AG08395 (cell line): Measurements from ENCODE around the gene LCN12.

Source experiments
- DNase-seq: peaks from one replicate; pipeline ENCODE4 v3.0.0; 2012; ENCODE audit warnings: mixed read lengths, low spot score

The LCN12 gene

GRCh38 chr9:136974817-136975535 is 22.9 kb downstream of the LCN12 start:
- DNase-seq = no peak

- peak; percentile 62 for DNase-seq
These were observed 23.6 kb downstream of the LCN12 start for GRCh38 chr9:136975644-136976043.

DNA sequence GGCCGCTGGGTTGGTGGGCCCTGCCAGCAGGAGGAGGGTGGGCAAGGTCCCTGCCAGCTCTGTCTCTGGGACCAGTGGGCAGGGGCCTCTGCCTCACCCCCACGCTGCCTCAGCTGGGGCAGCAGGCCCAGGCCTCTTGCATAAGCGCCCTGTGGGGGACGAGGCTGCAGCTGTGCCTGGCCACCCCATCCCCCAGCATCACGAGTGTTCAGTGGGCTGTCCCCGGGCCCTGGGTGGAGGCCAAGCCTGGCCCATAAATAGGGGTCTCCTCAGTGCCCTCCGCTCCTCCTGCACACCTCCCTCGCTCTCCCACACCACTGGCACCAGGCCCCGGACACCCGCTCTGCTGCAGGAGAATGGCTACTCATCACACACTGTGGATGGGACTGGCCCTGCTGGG is 25.1 kb downstream of the LCN12 start, which contains the start of gene PTGDS:
Gene PTGDS (plus strand): TSS at position 282 of the 400 bp plus-strand sequence. CDS start 75 bp downstream, at position 357.
- DNase-seq = no peak

DNA sequence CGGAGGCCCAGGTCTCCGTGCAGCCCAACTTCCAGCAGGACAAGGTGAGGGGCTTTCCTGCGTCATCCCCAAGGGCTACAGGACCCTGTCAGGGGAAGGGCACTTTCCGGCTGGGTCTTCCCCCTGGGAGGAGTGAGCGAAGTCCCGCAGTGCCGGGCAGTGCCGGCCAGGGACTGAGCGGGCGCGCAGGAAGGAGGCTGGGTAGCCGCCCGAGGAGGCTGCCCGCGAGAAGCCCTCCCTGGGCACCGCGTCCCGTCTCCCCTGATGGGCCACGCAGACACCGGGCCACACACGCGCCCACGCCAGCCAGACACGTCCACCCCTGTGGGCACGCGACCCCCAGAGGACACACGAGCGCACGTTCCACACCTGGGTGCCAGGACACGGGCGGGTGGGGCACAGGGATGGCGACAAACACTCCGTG is 25.6 kb downstream of the LCN12 start:
- no peak for DNase-seq

GRCh38 chr9:136978073-136978864 is 26.2 kb downstream of the LCN12 start:
- peak; percentile 97 for DNase-seq

- DNase-seq = no peak
These were observed 26.9 kb downstream of the LCN12 start for GRCh38 chr9:136978865-136979544.

GRCh38 chr9:136979769-136980587 is 27.9 kb downstream of the LCN12 start:
- DNase-seq = no peak

- DNase-seq = no peak
These were observed 28.8 kb downstream of the LCN12 start for GRCh38 chr9:136980669-136981478.

GRCh38 chr9:136981588-136982231 is 29.6 kb downstream of the LCN12 start:
- DNase-seq = peak; percentile 35

GRCh38 chr9:136982232-136983051 is 30.4 kb downstream of the LCN12 start, which contains the start of gene LCNL1:
LCNL1 (plus strand) TSS chr9:136982993; CDS start chr9:136983587, 594 bp downstream.
- DNase-seq = no peak

- DNase-seq = no peak
These were observed 31.1 kb downstream of the LCN12 start for GRCh38 chr9:136983167-136983566.

DNA sequence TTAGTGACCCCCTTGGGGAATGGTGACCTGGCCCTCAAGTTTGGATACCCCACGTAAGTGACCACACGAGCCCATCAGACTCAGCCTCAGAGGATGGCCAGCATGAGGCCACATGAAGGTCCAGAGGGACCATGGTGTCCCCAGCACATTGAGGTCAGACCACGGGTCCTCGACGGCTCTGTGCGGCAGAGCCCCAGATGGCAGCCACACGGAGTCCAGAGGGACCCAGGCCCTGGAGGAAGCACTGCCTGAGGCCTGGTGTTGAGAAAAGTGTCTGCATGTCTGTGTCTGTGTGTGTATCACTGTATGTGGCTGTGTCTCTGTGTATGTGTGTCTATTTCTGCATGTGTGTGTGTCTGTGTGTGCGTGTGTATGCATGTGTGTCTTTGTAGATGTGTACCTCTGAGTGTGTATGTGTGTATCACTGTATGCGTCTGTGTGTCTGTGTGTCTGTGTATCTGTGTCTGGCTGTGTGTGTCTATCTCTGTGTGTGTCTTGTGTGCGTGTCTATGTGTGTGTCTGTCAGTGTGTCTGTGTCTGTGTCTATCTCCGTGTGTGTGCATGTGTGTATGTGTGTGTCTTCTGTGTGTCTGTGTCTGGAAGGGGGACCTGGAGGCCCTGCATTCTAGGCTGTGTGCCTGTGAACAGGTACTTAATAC is 31.7 kb downstream of the LCN12 start:
- DNase-seq = no peak

DNA sequence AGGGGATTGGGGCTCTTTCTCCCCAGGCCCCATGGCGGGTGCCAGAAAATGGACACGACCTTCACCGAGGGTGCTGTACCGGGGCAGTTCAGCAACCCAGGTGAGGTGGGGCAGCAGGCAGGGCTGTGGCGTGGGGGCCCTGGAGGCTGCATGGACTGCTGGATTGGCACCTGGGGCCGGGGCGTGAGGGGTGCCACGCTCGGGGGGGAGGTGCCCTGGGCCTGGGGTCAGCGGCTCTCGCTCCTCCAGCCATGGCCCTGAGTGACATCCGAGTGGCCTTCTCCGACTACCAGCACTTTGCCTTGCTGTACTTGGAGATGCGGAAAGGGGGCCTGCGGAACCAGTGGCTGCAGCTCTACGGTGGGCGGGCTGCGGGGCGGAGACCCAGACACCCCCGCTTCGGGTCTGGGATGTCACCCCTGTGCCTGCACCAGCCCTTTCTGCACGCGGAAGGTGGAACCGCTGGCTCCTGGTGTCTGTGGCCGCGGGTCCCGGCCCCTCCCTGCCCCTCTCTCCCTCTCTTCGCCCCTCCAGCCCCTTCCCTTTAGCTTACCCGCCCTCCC is 32.5 kb downstream of the LCN12 start:
- DNase-seq = no peak

- no peak for DNase-seq
These were observed 33.0 kb downstream of the LCN12 start for GRCh38 chr9:136985027-136985602.

DNA sequence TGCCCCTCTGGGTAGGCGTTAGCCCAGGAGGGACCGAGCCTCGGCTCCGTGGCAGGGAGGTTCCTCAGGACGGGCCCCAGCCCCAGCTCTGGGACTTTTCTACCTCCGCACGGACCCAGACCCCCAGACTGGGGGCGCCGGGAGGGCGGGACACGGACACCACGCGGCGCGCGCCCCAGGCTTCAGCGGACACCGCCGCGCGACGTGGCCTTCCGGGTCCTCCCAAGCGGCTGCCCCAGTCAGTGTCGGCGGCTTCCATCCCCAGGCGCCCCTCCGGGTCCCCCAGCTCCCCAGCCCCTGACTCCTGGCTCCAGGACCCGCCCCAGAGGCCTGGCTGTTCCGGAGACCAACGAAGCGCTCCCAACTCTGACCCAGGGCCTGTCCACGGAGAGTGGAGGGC is 33.8 kb downstream of the LCN12 start:
- DNase-seq = no peak

DNA sequence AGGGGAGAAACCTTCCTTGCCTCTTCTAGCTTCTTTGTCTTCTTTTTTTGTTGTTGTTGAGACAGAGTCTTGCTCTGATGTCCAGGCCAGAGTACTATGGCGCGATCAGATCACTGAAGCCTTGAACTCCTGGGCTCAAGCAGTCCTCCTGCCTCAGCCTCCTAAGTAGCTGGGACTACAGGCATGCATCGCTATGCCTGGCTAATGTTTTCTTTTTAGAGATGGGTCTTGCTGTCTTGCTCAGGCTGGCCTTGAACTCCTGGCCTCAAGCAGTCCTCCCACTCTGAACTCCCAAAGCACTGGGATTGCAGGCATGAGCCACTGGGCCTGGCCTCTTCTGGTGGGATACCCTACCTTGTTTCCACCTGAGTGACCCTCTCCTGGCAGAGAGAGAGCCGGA is 36.8 kb downstream of the LCN12 start:
- no peak for DNase-seq

DNA sequence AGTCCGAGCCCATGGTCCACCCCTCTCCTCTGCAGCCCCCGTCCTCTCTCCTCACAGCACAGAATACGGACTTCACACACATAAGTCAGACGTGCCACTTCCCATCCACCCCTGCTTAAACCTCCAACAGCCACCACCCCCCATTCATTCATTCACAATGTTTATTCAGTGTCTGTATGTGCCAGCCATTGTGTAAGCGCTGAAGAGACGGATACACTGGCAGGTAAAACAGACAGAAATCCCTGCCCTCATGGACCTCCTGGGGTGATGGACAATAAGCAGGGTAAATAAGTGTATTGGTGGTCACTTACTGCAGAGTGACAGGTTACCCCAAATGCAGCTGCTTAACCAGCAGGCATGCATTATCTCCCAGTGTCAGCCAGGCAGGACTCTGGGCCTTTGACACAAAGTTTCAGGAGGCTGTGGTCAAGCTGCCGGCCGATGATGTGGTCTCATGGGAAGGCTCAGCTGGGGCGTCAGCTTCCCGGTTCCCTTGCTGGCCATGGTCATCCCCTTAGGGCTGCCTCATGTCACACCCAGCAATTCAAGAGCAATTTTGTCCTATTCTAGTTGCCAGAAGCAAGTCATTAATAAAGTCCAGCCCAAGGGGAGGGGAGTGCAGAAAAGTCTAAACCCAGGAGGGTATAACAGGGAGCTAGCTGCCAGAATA is 38.3 kb downstream of the LCN12 start:
- DNase-seq = no peak
